Inferior parietal cortex (tissue), 1 donor: ENCODE data around the gene ASB4.
"Not testable (repeated sequence)": the region's sequence is repeated elsewhere in the genome, so short reads cannot be mapped to it uniquely, and the experiment has no call there.

Experiments used
- DNase-seq: peaks from one replicate; pipeline ENCODE4 v3.0.0-alpha.2; 2016; ENCODE audit errors: extremely low spot score

The ASB4 gene

GRCh38 chr7:95478272-95479037 is 7.3 kb upstream of the ASB4 start:
- DNase-seq: peak; percentile 78

- DNase-seq: no peak
These were observed 5.6 kb upstream of the ASB4 start for GRCh38 chr7:95479992-95480624.

- DNase-seq: no peak
These were observed 4.2 kb upstream of the ASB4 start for GRCh38 chr7:95481271-95482165.

GRCh38 chr7:95482424-95482823 is 3.3 kb upstream of the ASB4 start:
- no peak for DNase-seq

GRCh38 chr7:95490231-95490762 is 4.6 kb downstream of the ASB4 start:
- DNase-seq: no peak

GRCh38 chr7:95491201-95491600 is 5.5 kb downstream of the ASB4 start:
- DNase-seq: no peak

GRCh38 chr7:95491634-95492314 is 6.0 kb downstream of the ASB4 start:
- no peak for DNase-seq

GRCh38 chr7:95493247-95493646 is 7.5 kb downstream of the ASB4 start:
- DNase-seq: no peak

GRCh38 chr7:95493844-95494243 is 8.1 kb downstream of the ASB4 start:
- no peak for DNase-seq

GRCh38 chr7:95501261-95501832 is 15.6 kb downstream of the ASB4 start:
- no peak for DNase-seq

- no peak for DNase-seq
These were observed 16.7 kb downstream of the ASB4 start for GRCh38 chr7:95502403-95502802.

GRCh38 chr7:95503271-95504131 is 17.8 kb downstream of the ASB4 start:
- DNase-seq: no peak

GRCh38 chr7:95504132-95504588 is 18.4 kb downstream of the ASB4 start:
- not testable (repeated sequence) for DNase-seq

- no peak for DNase-seq
These were observed 23.0 kb downstream of the ASB4 start for GRCh38 chr7:95508780-95509179.

- peak; percentile 47 for DNase-seq
These were observed 23.5 kb downstream of the ASB4 start for GRCh38 chr7:95509199-95509598.

GRCh38 chr7:95511716-95512260 is 26.0 kb downstream of the ASB4 start:
- DNase-seq: peak; percentile 96

- DNase-seq: no peak
These were observed 31.7 kb downstream of the ASB4 start for GRCh38 chr7:95517458-95517857.

GRCh38 chr7:95517870-95518269 is 32.1 kb downstream of the ASB4 start:
- DNase-seq: no peak

GRCh38 chr7:95520136-95520535 is 34.4 kb downstream of the ASB4 start:
- no peak for DNase-seq

- peak; percentile 49 for DNase-seq
These were observed 39.8 kb downstream of the ASB4 start for GRCh38 chr7:95525503-95525902.
